Small intestine (tissue), 7 donors: ENCODE data around the gene CDKAL1. TPM values are rescaled to one million over a fixed set of nuclear protein-coding genes. Genes with fewer than 3 reads are reported as not detected.
"Not testable (repeated sequence)": the region's sequence is repeated elsewhere in the genome, so short reads cannot be mapped to it uniquely, and the experiment has no call there.

ENCODE experiments used
- DNase-seq, 2 donors: peaks; one replicate each; pipeline versions ENCODE4 v3.0.0 to v3.0.0-alpha.2; 2013
- FAIRE-seq: peaks from 2 replicates; lab custom pipeline; 2012; peaks lifted over from hg19 to GRCh38; lab: Jason Lieb, UNC
- H3K27ac ChIP-seq, 3 donors: one replicate each; pipeline ENCODE4 v1.5.1; 2013; ENCODE audit warnings: low read length in 2 of 3, mild to moderate bottlenecking in 2 of 3, control low read depth in 1 of 3, inconsistent platforms in 1 of 3, low read depth in 1 of 3, moderate library complexity in 1 of 3
- H3K27me3 ChIP-seq, 3 donors: one replicate each; pipeline ENCODE4 v1.6.1; 2013; ENCODE audit warnings: low read length in 3 of 3, inconsistent platforms in 1 of 3; ENCODE audit not compliant: control insufficient read depth in 3 of 3, insufficient read depth in 3 of 3
- H3K36me3 ChIP-seq, 3 donors: one replicate each; pipeline ENCODE4 v1.6.1; 2013; ENCODE audit warnings: low read length in 3 of 3, inconsistent platforms in 1 of 3, low read depth in 1 of 3, mild to moderate bottlenecking in 1 of 3, moderate library complexity in 1 of 3; ENCODE audit not compliant: control insufficient read depth in 3 of 3, insufficient read depth in 2 of 3
- H3K4me1 ChIP-seq, 3 donors: one replicate each; pipeline ENCODE4 v1.6.1; 2013; ENCODE audit warnings: low read length in 2 of 3, inconsistent platforms in 1 of 3, low read depth in 1 of 3, mild to moderate bottlenecking in 1 of 3, moderate library complexity in 1 of 3; ENCODE audit not compliant: control insufficient read depth in 3 of 3, insufficient read depth in 2 of 3
- H3K4me3 ChIP-seq, 3 donors: one replicate each; pipeline ENCODE4 v1.5.1; 2013; ENCODE audit warnings: low read length in 3 of 3, control low read depth in 1 of 3, inconsistent platforms in 1 of 3, low read depth in 1 of 3, mild to moderate bottlenecking in 1 of 3, moderate library complexity in 1 of 3
- H3K9me3 ChIP-seq, 2 donors: one replicate each; pipeline ENCODE4 v1.6.1; 2013; ENCODE audit warnings: low read depth in 1 of 2, low read length in 1 of 2; ENCODE audit not compliant: control insufficient read depth in 2 of 2, insufficient read depth in 1 of 2
- WGBS, 3 donors: extraction: QIAGEN DNeasy Blood & Tissue Kit; methylation state at CpG; one replicate each; pipeline ENCODE4 v1.1.7; 2013; 5-methylcytosine and 5-hydroxymethylcytosine counted together
- polyA plus RNA-seq, 4 donors: library from polyadenylated mRNA; stranded (reverse) in 3 of 4; unstranded in 1 of 4; fragments of 200-250 nt in 3 of 4; fragments of 120-200 nt in 1 of 4; gene quantifications; one replicate each; pipeline versions ENCODE4 v1.2.1 to v1.2.3, GENCODE V29; 2013
- donor health status: healthy with polysubstance abuse.
- donor health status: control.
- donor health status: control.
- donor health status: Bipolar disorder and iron deficiency.
- donor health status: healthy.

Gene CDKAL1
- polyA plus RNA-seq, 4 donors, result 2.4 to 10.5 (median 4.1) TPM

DNA sequence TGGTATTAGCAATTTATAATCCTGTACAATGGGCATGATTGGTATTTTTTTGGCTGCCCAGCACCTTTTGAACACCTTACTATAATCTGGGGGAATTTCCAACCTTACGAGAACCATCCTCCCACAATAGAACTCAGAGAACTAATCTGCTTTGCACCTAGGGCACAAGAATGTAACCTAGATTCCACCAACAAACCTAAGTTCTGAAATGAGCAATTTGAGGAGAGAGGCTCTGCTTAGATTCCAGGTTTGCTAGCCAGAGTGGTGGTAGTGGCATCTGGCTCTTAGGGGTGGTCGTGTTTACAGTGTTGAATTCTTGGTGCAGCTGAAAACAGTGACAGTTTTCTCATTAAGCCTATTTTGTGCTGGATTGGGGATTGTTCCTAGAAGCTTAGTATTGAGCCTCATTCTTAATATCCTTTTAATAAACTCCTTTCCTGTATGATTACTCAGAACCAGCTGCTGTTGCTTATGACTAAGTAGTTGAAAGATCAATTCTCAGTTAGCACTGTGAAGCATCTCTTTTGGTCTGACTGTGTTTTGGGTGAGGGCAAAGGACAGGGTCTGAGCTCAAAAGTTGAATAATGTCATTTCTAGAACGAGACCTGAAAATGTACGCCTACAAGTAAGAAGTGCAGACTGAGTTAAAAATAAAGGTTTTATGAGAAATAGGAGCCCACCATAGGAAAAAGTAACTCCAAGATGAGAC is 385.6 kb downstream of the CDKAL1 start:
- Histone ChIP-seq H3K4me1 (no peaks in the 10 kb centered on the region), H3K36me3 (no peaks in the 10 kb centered on the region), H3K9me3 (peaks cover 0 to 11% of the 10 kb centered on the region in 2 donors), H3K27me3 (no peaks in the 10 kb centered on the region), H3K4me3 (no peak overlapping the region), H3K27ac (no peak overlapping the region)
- no peak for DNase-seq
- WGBS, 3 donors, result 69 to 89% (median 78%) methylated on average over 4 of the region's 4 CpGs
- FAIRE-seq, result no peak

DNA sequence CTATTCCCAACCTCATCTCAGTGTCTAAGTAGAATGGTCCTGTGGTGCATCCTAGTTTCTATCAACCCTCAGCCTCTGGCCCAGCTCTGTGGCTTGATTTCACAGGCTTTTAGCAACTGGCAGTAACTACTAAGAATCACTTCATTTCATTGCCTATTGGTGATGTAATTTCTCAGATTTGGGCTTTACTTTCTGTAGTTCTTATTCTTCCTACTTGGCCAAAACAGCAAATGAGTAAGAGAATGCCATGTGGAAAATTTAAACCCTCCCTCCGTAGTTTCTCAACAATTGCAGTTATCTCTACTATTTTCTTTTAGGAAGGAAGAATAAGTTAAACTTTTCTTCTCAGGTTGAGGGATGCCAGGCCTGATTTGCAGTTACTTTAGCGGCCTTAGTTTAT is 387.3 kb downstream of the CDKAL1 start:
- Histone ChIP-seq H3K4me1 (no peaks in the 10 kb centered on the region), H3K36me3 (no peaks in the 10 kb centered on the region), H3K27ac (no peak overlapping the region), H3K27me3 (no peaks in the 10 kb centered on the region), H3K9me3 (peaks cover 0 to 8% of the 10 kb centered on the region in 2 donors), H3K4me3 (no peak overlapping the region)
- FAIRE-seq (no peak), DNase-seq (no peak)
- WGBS, 3 donors, result 85 to 100% (median 91%) methylated on average over 2 of the region's 2 CpGs

DNA sequence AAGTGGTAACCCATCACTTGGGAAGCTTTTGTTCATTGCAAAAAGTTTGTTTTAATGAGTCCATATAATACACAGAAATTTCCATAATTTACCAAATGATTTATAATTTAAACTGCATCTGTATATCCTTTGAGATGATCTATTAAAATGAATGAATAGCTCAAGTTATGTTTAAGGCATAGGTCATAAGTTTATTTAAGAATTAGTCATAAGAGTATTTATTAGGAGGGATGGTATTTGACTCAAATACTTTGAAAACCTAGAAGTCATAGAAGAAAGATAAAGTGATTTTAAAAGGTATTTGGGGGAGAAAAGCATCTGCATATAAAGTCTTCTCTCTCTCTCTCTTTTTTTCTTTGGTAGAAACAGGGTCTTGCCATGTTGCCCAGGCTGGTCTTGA is 388.5 kb downstream of the CDKAL1 start:
- DNase-seq (no peak), FAIRE-seq (no peak)
- Histone ChIP-seq H3K4me3 (no peak overlapping the region), H3K36me3 (no peaks in the 10 kb centered on the region), H3K9me3 (peaks cover 0 to 8% of the 10 kb centered on the region in 2 donors), H3K4me1 (no peaks in the 10 kb centered on the region), H3K27me3 (no peaks in the 10 kb centered on the region), H3K27ac (no peak overlapping the region)

DNA sequence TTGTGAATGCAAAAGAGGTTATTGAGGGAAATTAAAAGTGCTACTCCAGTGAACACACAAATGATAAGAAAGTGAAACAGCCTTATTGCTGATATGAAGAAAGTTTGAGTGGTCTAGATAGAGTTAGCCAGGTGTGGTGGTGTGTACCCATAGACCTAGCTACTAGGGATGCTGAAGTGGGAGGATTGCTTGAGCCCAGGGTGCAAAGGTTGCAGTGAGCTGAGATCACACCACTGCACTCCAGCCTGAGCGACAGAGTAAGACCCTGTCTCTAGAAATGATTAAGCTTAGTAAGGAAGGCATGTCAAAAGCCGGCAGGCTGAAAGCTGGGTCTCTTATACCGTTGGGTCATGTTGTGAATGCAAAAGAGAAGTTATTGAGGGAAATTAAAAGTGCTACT is 389.8 kb downstream of the CDKAL1 start:
- not testable (repeated sequence) for H3K27ac ChIP-seq, H3K4me1 ChIP-seq, H3K9me3 ChIP-seq, H3K4me3 ChIP-seq, H3K27me3 ChIP-seq, H3K36me3 ChIP-seq, FAIRE-seq
- DNase-seq, result peak; percentile 34 to 44
- 37 to 67% (median 45%) methylated on average over 3 of the region's 3 CpGs for WGBS, 3 donors

DNA sequence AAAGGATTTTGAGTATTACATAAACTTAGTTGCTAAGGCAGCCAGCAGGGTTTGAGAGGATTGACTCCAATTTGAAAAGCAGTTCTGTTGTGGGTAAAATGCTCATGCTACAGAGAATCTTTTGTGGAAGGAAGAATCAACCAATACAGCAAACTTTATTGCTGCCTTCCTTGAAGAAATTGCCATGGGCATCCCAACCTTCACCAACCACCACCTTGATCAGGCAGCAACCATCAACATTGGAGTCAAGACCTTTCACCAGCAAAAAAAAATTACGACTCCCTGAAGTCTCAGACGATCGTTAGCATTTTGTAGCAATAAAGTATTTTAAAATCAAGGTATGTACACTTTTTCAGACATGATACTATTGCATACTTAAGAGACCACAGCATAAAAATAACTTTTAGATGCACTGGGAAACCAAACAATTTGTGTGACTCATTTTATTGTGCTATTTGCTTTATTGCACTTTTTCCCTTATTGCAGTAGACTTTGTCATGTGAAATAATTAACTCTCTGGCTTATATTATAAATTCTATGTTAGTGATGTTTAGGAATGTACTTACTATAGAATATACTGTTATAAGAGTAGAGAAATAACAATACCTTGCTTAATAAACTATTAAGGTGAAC is 390.8 kb downstream of the CDKAL1 start:
- Histone ChIP-seq H3K27ac (no peak overlapping the region), H3K27me3 (no peaks in the 10 kb centered on the region), H3K4me1 (no peaks in the 10 kb centered on the region), H3K9me3 (peaks cover 0 to 8% of the 10 kb centered on the region in 2 donors), H3K4me3 (no peak overlapping the region), H3K36me3 (no peaks in the 10 kb centered on the region)
- DNase-seq (peak; percentile 32 to 45), FAIRE-seq (peak; percentile 53)
- 33 to 75% (median 68%) methylated on average over 3 of the region's 3 CpGs for WGBS, 3 donors

DNA sequence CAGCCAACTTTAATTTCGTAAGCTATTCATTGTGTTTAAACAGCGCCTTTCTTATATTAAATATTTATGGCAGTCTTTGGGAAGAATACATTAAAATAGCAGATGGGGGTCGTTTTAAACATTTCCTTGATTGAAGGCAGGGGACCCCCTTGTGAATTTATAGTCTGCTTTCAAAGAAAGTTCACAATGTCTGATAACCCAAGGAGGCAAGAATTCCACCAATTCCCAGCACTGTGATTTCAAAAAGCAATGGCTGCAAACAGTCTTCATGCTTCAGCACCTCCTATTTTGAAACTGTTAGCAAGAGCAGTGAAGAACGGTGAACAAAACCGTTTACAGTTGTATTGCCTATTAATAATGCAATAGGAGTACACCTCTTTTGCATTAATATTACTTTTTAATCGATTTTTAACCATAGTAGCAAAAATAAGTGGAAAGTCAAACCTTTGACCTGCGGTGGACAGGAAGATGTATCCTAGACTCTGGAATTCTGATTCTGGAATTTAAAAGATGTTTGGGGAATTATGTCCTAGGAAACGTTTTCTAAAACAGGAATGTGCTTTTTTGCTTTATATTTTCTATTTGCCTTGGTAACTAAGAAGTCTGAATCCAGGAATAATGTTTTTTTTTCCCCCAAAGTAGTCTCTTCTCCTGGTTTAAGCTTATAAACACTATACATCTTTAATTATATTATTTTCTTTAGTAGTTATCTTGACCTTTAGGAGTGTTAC is 393.0 kb downstream of the CDKAL1 start:
- Histone ChIP-seq H3K27me3 (no peaks in the 10 kb centered on the region), H3K27ac (no peak overlapping the region), H3K4me3 (no peak overlapping the region), H3K4me1 (no peaks in the 10 kb centered on the region), H3K36me3 (no peaks in the 10 kb centered on the region), H3K9me3 (peaks cover 0 to 8% of the 10 kb centered on the region in 2 donors)
- no peak for DNase-seq
- FAIRE-seq, result no peak
- 72 to 85% (median 84%) methylated on average over 8 of the region's 8 CpGs for WGBS, 3 donors

DNA sequence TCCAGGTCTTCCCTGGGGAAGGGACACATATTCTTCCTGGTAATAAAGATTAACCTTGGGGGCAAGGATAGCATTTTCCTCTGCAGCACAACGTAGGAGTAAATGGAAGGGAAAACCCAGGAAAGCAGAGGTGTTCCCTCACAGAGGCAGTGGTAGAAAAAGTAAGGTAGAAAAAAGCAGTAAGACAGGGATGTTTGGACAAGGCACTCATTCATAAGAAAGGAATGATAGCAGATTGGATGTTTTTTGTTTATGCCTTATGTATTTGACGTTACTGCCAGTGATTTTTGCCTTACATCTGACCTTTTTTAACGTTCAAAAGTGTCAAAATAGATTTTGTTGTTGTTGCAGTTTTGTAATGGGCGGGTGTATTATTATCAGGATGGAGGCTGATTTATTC is 395.0 kb downstream of the CDKAL1 start:
- Histone ChIP-seq H3K27me3 (no peaks in the 10 kb centered on the region), H3K4me1 (no peaks in the 10 kb centered on the region), H3K4me3 (no peak overlapping the region), H3K36me3 (no peaks in the 10 kb centered on the region), H3K9me3 (no peaks in the 10 kb centered on the region), H3K27ac (no peak overlapping the region)
- WGBS, 3 donors, result 75 to 86% (median 81%) methylated on average over 4 of the region's 4 CpGs
- no peak for DNase-seq
- no peak for FAIRE-seq

DNA sequence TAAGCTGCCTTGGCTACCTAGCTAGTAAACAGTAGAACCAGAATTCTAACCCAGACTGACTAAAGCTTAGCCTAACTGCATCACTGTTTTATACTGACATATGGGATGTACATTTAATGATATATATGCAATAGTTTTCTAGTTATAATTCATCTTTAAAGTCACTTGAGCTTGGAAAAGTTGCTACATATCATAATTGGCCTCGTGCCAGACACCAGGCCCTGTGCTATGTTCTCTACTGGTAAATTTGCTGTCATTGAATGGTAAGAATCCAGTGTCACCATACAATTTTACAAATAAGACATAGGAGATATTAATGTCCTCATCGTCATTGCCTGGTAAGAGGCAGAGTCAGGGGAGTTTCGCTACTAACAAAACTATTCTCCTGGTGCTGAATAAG is 396.8 kb downstream of the CDKAL1 start:
- H3K36me3 ChIP-seq, result no peaks in the 10 kb centered on the region
- no peak overlapping the region for H3K4me3 ChIP-seq
- 87 to 99% (median 96%) methylated on average over 3 of the region's 3 CpGs for WGBS, 3 donors
- H3K9me3 ChIP-seq, result no peaks in the 10 kb centered on the region
- H3K27me3 ChIP-seq, result no peaks in the 10 kb centered on the region
- no peaks in the 10 kb centered on the region for H3K4me1 ChIP-seq
- DNase-seq (no peak), FAIRE-seq (no peak)
- H3K27ac ChIP-seq, result no peak overlapping the region
